Fibroblast of villous mesenchyme (primary cell): ENCODE measurements around the gene RTP3. TPM values are rescaled to one million over a fixed set of nuclear protein-coding genes. Genes with fewer than 3 reads are reported as not detected.
"Not testable (repeated sequence)": the region's sequence is repeated elsewhere in the genome, so short reads cannot be mapped to it uniquely, and the experiment has no call there.

ENCODE experiments used
- DNase-seq: peaks from one replicate; pipeline ENCODE4 v3.0.0-alpha.2; 2010; ENCODE audit warnings: low read depth
- H3K4me3 ChIP-seq: 2 replicates; pipeline ENCODE4 v1.5.1; 2011; ENCODE audit warnings: low read depth, mild to moderate bottlenecking, low read length
- CTCF ChIP-seq: IDR thresholded peaks from 2 replicates; pipeline ENCODE4 v1.5.1; 2012; ENCODE audit warnings: low read depth, mild to moderate bottlenecking, low read length; ENCODE audit not compliant: insufficient read depth
- total RNA-seq: library from RNA; depleted of rRNA; stranded (reverse); fragments of >200 nt; gene quantifications from 2 replicates; pipeline ENCODE4 v1.2.3, GENCODE V29; 2012

The RTP3 gene
- total RNA-seq, 1 donor, result 0.43 TPM

- TF ChIP-seq CTCF, result no peak
- H3K4me3 ChIP-seq, result no peak overlapping the region
- DNase-seq, result peak; percentile 30
These were observed 19.4 kb downstream of the RTP3 start for GRCh38 chr3:46517016-46517783.

GRCh38 chr3:46517784-46518181, 20.0 kb downstream of the RTP3 start:
- H3K4me3 ChIP-seq, result no peak overlapping the region
- no peak for DNase-seq
- TF ChIP-seq CTCF, result no peak

GRCh38 chr3:46519952-46520351, 22.2 kb downstream of the RTP3 start:
- H3K4me3 ChIP-seq, result no peak overlapping the region
- no peak for TF ChIP-seq CTCF
- DNase-seq, result no peak

GRCh38 chr3:46520531-46520930, 22.8 kb downstream of the RTP3 start:
- TF ChIP-seq CTCF, result no peak
- no peak for DNase-seq
- no peak overlapping the region for H3K4me3 ChIP-seq

GRCh38 chr3:46521096-46521495, 23.3 kb downstream of the RTP3 start:
- no peak for TF ChIP-seq CTCF
- DNase-seq, result no peak
- H3K4me3 ChIP-seq, result no peak overlapping the region

- not testable (repeated sequence) for DNase-seq
These were observed 24.4 kb downstream of the RTP3 start for GRCh38 chr3:46522201-46522600.

GRCh38 chr3:46523556-46523955, 25.8 kb downstream of the RTP3 start:
- DNase-seq, result no peak
- no peak overlapping the region for H3K4me3 ChIP-seq
- no peak for TF ChIP-seq CTCF

More at GRCh38 chr3:46522201-46522600, 24.4 kb downstream of the RTP3 start:
- not testable (repeated sequence) for H3K4me3 ChIP-seq
